ENCODE data around the gene QARS1.

DNA sequence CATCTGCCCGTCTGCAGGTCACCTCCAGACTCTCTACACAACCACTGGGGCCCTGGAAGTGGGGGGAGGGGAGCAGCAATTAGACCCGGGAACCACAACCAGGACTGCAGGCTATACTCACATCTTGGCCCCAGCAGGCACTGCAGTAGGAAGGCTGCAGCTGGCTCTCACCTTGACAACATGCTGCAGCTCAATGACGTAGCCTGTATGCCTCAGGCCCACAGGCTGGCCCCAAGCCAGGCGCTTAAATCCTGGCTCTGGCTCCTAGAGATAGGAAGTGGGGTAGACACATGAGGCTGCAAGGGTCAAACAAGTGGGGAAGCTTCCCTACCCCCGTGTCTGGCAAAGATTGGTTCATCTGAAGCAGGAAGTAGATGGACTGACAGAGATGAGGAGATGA is 6.1 kb downstream of the QARS1 start:
- no peak for TF ChIP-seq POLR2A (IDR thresholded peaks at IDR 0.05)
- TF ChIP-seq, protein P1, sequence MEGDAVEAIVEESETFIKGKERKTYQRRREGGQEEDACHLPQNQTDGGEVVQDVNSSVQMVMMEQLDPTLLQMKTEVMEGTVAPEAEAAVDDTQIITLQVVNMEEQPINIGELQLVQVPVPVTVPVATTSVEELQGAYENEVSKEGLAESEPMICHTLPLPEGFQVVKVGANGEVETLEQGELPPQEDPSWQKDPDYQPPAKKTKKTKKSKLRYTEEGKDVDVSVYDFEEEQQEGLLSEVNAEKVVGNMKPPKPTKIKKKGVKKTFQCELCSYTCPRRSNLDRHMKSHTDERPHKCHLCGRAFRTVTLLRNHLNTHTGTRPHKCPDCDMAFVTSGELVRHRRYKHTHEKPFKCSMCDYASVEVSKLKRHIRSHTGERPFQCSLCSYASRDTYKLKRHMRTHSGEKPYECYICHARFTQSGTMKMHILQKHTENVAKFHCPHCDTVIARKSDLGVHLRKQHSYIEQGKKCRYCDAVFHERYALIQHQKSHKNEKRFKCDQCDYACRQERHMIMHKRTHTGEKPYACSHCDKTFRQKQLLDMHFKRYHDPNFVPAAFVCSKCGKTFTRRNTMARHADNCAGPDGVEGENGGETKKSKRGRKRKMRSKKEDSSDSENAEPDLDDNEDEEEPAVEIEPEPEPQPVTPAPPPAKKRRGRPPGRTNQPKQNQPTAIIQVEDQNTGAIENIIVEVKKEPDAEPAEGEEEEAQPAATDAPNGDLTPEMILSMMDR (IDR thresholded peaks at IDR 0.05), result no peak

Measured in heart left ventricle (tissue), 13 donors.